NCI-H510A (cell line): ENCODE data around the gene LILRB4.
"Not testable (repeated sequence)": the region's sequence is repeated elsewhere in the genome, so short reads cannot be mapped to it uniquely, and the experiment has no call there.

Experiments used
- DNase-seq: peaks from one replicate; lab custom pipeline; 2025; lab: John Stamatoyannopoulos, UW

Gene LILRB4

GRCh38 chr19:54694648-54695047, 31.9 kb downstream of the LILRB4 start:
- no peak for DNase-seq

- DNase-seq: no peak
Measured at GRCh38 chr19:54696117-54696548, 33.3 kb downstream of the LILRB4 start.

- no peak for DNase-seq
Measured at GRCh38 chr19:54696766-54697165, 34.0 kb downstream of the LILRB4 start.

- DNase-seq: not testable (repeated sequence)
Measured at GRCh38 chr19:54697716-54698115, 34.9 kb downstream of the LILRB4 start.

GRCh38 chr19:54704928-54705327, 42.1 kb downstream of the LILRB4 start:
- DNase-seq: no peak

GRCh38 chr19:54707962-54708361, 45.2 kb downstream of the LILRB4 start:
- no peak for DNase-seq

- DNase-seq: no peak
Measured at GRCh38 chr19:54708781-54709180, 46.0 kb downstream of the LILRB4 start.

GRCh38 chr19:54709212-54709948, 46.6 kb downstream of the LILRB4 start:
- DNase-seq: no peak

- DNase-seq: not testable (repeated sequence)
Measured at GRCh38 chr19:54709956-54710355, 47.2 kb downstream of the LILRB4 start.
